Mucosa of descending colon (tissue), 3 donors: Measurements from ENCODE around the gene CABLES2. TPM values are rescaled to one million over a fixed set of nuclear protein-coding genes. Genes with fewer than 3 reads are reported as not detected.

Source experiments
- ATAC-seq: fragments of 200-7000 bp; cut with Tn5 transposase; one replicate; pipeline ENCODE4 v1.9.1; 2020; ENCODE audit warnings: mild to moderate bottlenecking, moderate library complexity
- DNase-seq, 3 donors: peaks; one replicate each; pipeline ENCODE4 v3.0.0-alpha.2; 2020
- H3K36me3 ChIP-seq: fragments of 200-600 bp; one replicate; pipeline ENCODE4 v1.8.0; 2021; ENCODE audit warnings: low read depth, mild to moderate bottlenecking
- H3K4me1 ChIP-seq: fragments of 200-600 bp; one replicate; pipeline ENCODE4 v1.8.0; 2021; ENCODE audit warnings: low read depth, mild to moderate bottlenecking
- H3K4me3 ChIP-seq: fragments of 200-600 bp; one replicate; pipeline ENCODE4 v1.8.0; 2021; ENCODE audit warnings: mild to moderate bottlenecking
- H3K9me3 ChIP-seq: fragments of 200-600 bp; one replicate; pipeline ENCODE4 v1.8.0; 2021; ENCODE audit warnings: mild to moderate bottlenecking
- CTCF ChIP-seq: fragments of 200-600 bp; IDR thresholded peaks from one replicate; pipeline ENCODE4 v1.8.0; 2022; ENCODE audit warnings: antibody characterized with exemption, mild to moderate bottlenecking
- intact Hi-C, 2 donors: fragments of 100-400 bp; cut with DNase I in 1 of 2; cut with micrococcal nuclease in 1 of 2; formaldehyde crosslinking; loops; one replicate each; pipeline versions ENCODE4 v1.11.0 to v1.11.1; 2022; cut with DNase I, micrococcal nuclease
- total RNA-seq, 3 donors: library from RNA; stranded (reverse); fragmentation: NEBNext Ultra II Directional in 2 of 3; extraction: Animal tissue kit (Norgen Biotek cat#: 25700) in 2 of 3; gene quantifications; one replicate each; pipeline versions ENCODE4 v1.2.1 to v1.2.4, GENCODE V29; 2021 to 2023
- donor health status: DM: no; HTN: no; CAD: no; lungs with moderate emphysema.
- donor health status: DM: no; HTN: no; CAD: no.
- donor health status: DM: no; HTN: yes; CAD: no.

CABLES2 gene
- total RNA-seq, 3 donors from 2014 or later = 5.4 to 9.3 (median 6.6) TPM

- no peak for TF ChIP-seq CTCF
- no peak for DNase-seq
- no peak for ATAC-seq
Observed at GRCh38 chr20:62370807-62371587, 36.1 kb downstream of the CABLES2 start.

DNA sequence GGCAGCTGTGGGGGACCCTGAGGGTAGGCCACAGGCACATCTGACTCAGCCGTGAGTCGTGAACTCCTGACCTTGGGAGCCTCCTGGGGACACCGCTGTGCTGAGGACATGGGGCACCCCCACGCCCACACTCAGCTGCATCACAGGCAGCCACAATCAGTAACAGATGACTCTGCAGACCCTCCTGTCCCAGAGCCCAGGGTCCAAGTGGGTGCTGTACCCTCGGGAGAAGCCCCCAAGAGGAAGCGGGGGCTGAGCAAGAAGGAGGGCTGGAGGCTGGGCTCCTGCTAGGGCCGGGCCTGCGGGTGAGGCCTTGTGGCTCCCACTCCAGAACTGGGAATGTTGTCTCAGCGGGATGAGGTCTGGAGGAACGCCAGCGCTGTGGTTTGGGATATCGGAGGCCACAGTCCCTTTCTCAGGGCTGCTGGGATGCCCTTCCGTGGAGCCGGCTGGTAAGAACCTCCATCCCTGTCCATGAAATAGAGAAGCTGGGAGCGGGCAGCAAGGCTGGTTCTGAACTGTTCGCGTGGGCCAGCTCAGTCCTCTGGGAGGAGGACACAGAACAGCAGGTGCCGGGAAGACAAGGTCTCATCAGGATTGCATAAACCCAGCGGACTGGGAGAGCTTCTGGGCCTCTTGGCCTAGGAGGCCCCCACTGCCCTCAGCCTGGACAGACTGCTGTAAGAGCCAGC lies 36.8 kb downstream of the CABLES2 start:
- ATAC-seq (no peak), DNase-seq (no peak)
- no peaks in the 10 kb centered on the region for H3K36me3 ChIP-seq
- no peaks in the 10 kb centered on the region for H3K9me3 ChIP-seq
- H3K4me1 ChIP-seq = peaks cover 25% of the 10 kb centered on the region
- intact Hi-C loops = no loop called here
- no peak overlapping the region for H3K4me3 ChIP-seq
- TF ChIP-seq CTCF = no peak

More at GRCh38 chr20:62370807-62371587, 36.1 kb downstream of the CABLES2 start:
- Histone ChIP-seq H3K4me1 (peaks cover 25% of the 10 kb centered on the region), H3K4me3 (no peak overlapping the region), H3K36me3 (no peaks in the 10 kb centered on the region), H3K9me3 (no peaks in the 10 kb centered on the region)
- intact Hi-C loops = no loop called here

DNA sequence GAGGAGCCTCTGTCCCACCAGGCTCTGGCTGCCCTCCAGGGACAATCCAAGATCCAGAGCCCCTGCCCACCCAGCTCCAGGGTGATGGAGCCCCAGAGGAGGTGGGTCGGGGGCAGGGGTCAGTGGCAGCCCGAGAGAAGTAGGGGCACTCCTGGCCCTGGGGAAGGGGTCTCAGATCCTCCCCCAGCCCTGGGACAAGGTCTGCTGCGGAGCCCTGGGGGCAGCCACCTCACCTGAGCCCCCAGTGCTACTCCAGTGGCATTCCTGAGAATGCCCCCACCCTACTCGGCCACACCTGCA lies 37.3 kb downstream of the CABLES2 start:
- intact Hi-C loops = no loop called here
- no peaks in the 10 kb centered on the region for H3K36me3 ChIP-seq
- no peak for TF ChIP-seq CTCF
- peaks cover 25% of the 10 kb centered on the region for H3K4me1 ChIP-seq
- no peak for DNase-seq
- no peak overlapping the region for H3K4me3 ChIP-seq
- ATAC-seq = no peak
- no peaks in the 10 kb centered on the region for H3K9me3 ChIP-seq

DNA sequence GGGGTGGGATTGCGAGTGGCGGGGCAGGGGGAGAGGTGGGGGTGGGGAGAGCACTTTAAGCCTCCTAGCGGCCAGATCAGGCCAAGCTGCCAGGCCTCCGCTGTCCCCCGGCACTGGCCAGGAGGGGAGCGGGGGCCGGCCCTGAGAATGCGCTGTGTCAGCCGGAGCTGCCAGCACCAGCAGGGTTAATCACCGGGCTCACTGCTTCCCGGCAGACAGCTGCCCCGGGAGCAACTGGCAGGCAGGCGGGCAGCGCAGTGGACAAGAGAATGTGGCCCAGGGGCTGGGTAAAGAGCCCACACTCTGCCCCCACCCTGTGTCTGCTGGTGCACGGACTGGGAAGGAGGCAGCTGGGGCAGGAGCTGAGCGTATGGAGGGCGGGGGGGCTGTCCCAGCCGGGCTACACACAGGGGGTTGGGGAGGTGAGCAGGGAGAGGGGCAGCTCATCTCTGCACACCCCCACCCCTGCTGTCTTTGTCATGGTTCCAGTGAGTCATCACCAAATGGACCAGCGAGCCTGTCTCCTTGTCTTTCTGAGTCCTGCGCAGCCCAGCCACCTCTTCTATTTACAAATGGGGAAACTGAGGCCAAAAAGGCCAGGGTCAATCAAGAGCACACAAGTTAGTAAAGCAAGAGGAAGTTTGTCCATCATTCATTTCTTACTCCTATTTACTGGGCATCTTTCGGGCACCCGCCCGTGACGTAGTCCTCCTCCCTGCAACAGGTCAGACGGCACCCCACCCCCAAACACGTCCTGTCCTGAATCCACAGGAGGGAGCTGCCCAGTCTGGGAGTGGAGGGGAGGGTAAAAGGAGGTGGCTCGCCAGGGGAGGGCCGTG lies 37.9 kb downstream of the CABLES2 start:
- DNase-seq = no peak
- peak; percentile 11 for ATAC-seq
- Histone ChIP-seq H3K4me1 (peaks cover 25% of the 10 kb centered on the region), H3K9me3 (no peaks in the 10 kb centered on the region), H3K36me3 (no peaks in the 10 kb centered on the region), H3K4me3 (no peak overlapping the region)
- intact Hi-C loops = no loop called here
- TF ChIP-seq CTCF = peak; percentile 14

DNA sequence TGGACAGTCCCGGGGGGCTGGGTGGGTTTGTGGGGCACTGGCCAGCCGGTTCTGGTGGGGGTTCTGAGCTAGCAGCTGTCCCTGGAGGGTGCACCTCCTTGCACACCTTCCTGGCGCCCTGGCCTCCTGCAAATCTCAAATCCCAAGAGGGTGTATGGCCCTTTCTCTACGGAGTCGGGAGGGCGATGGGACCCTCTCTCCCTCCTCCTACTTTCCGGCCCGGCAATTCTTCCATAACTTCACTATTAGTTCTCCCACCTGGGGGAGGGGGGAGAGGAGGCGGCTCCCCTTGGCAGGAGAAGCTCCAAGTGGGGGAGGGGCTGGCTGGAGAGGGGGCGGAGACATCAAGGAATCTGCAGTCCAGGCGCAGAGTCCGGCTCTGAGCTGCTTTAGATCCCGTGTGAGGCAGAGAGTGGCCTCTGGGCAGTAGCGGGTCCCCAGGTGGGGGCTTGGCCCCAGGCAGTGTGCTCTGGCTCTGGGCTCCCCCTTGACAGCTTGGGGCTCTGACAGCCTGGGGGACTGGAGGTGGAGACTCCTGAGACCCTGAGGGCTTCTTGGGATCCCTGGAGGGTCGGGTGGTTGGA lies 38.6 kb downstream of the CABLES2 start:
- peaks cover 25% of the 10 kb centered on the region for H3K4me1 ChIP-seq
- intact Hi-C loops = no loop called here
- ATAC-seq (no peak), DNase-seq (peak in 1 of 3 donors; percentile 45)
- TF ChIP-seq CTCF = no peak
- no peak overlapping the region for H3K4me3 ChIP-seq
- no peaks in the 10 kb centered on the region for H3K36me3 ChIP-seq
- no peaks in the 10 kb centered on the region for H3K9me3 ChIP-seq
